Hypothalamus (tissue), 51 donors: Measurements from ENCODE around the gene POLQ.
"Not testable (repeated sequence)": the region's sequence is repeated elsewhere in the genome, so short reads cannot be mapped to it uniquely, and the experiment has no call there.

Experiments
- DNase-seq, 51 donors: peaks; one replicate each; lab custom pipeline; 2025; lab: John Stamatoyannopoulos, UW

The POLQ gene

GRCh38 chr3:121545574-121546455, at the start of gene POLQ:
Gene POLQ, minus strand, starts transcription at chr3:121545988. Its CDS starts 111 bp downstream, at chr3:121545877.
- DNase-seq, result peak; percentile 10 to 95 (median 82)

- DNase-seq, result no peak
Measured at GRCh38 chr3:121594850-121595249, 49.1 kb upstream of the POLQ start.

GRCh38 chr3:121593806-121594205, 48.0 kb upstream of the POLQ start:
- DNase-seq, result not testable (repeated sequence)

GRCh38 chr3:121592856-121593702, 47.3 kb upstream of the POLQ start, which contains the start of gene FBXO40:
Gene FBXO40, plus strand, starts transcription at chr3:121593379. Its CDS starts 27,197 bp downstream, at chr3:121620576.
- DNase-seq, result peak in 1 of 51 donors; percentile 5

GRCh38 chr3:121584418-121584817, 38.6 kb upstream of the POLQ start:
- DNase-seq, result no peak

- DNase-seq, result no peak
Measured at GRCh38 chr3:121581691-121582090, 35.9 kb upstream of the POLQ start.

- DNase-seq, result no peak
Measured at GRCh38 chr3:121574449-121574848, 28.7 kb upstream of the POLQ start.

- DNase-seq, result no peak
Measured at GRCh38 chr3:121567649-121568048, 21.9 kb upstream of the POLQ start, which contains the start of gene ARGFX. Gene ARGFX, plus strand, starts transcription at chr3:121567949. Its CDS starts 2,765 bp downstream, at chr3:121570714.

- DNase-seq, result no peak
Measured at GRCh38 chr3:121566773-121567172, 21.0 kb upstream of the POLQ start.

GRCh38 chr3:121562148-121562547, 16.4 kb upstream of the POLQ start:
- DNase-seq, result no peak

GRCh38 chr3:121557426-121557934, 11.7 kb upstream of the POLQ start:
- no peak for DNase-seq

GRCh38 chr3:121552797-121553196, 7.0 kb upstream of the POLQ start:
- DNase-seq, result no peak

- peak in 11 of 51 donors; percentile 1 to 16 (median 4) for DNase-seq
Measured at GRCh38 chr3:121552379-121552778, 6.6 kb upstream of the POLQ start.

GRCh38 chr3:121545049-121545573, 677 bp downstream of the POLQ start:
- no peak for DNase-seq

GRCh38 chr3:121542924-121543323, 2.9 kb downstream of the POLQ start:
- no peak for DNase-seq

- DNase-seq, result no peak
Measured at GRCh38 chr3:121531269-121531668, 14.5 kb downstream of the POLQ start.

GRCh38 chr3:121529308-121529707, 16.5 kb downstream of the POLQ start:
- no peak for DNase-seq

- DNase-seq, result no peak
Measured at GRCh38 chr3:121520510-121520909, 25.3 kb downstream of the POLQ start.

GRCh38 chr3:121517953-121518655, 27.7 kb downstream of the POLQ start:
- no peak for DNase-seq

- DNase-seq, result no peak
Measured at GRCh38 chr3:121515862-121516261, 29.9 kb downstream of the POLQ start.
